Ishikawa (cell line): Measurements from ENCODE around the gene SSU72.

ENCODE experiments used
- CREB1 ChIP-seq: IDR thresholded peaks from 2 replicates; pipeline ENCODE4 v1.6.1; 2012; ENCODE audit warnings: low read depth
- EP300 ChIP-seq: IDR thresholded peaks from 2 replicates; pipeline ENCODE4 v1.6.1; 2012; ENCODE audit warnings: borderline replicate concordance
- FOXM1 ChIP-seq: IDR thresholded peaks from 2 replicates; pipeline ENCODE4 v1.6.1; 2012; ENCODE audit warnings: low read depth, borderline replicate concordance
- MAX ChIP-seq: IDR thresholded peaks from 2 replicates; pipeline ENCODE4 v1.6.1; 2012
- RAD21 ChIP-seq: IDR thresholded peaks from 2 replicates; pipeline ENCODE4 v1.6.1; 2012; ENCODE audit warnings: low read depth
- REST ChIP-seq: IDR thresholded peaks from 2 replicates; pipeline ENCODE4 v1.6.1; 2012; ENCODE audit warnings: low read depth, mild to moderate bottlenecking
- USF1 ChIP-seq: IDR thresholded peaks from 2 replicates; pipeline ENCODE4 v1.6.1; 2012
- ZBTB7A ChIP-seq: IDR thresholded peaks from 2 replicates; pipeline ENCODE4 v1.6.1; 2012; ENCODE audit warnings: low read depth

GRCh38 chr1:1567152-1567875 lies 7.3 kb downstream of the SSU72 start:
- no peak for TF ChIP-seq EP300
- TF ChIP-seq RAD21, result no peak
- TF ChIP-seq CREB1, result no peak
- TF ChIP-seq REST, result no peak
- TF ChIP-seq MAX, result no peak
- no peak for TF ChIP-seq FOXM1
- no peak for TF ChIP-seq USF1
- TF ChIP-seq ZBTB7A, result no peak
